GM18508 (cell line): ENCODE measurements around the gene PPP1R12A.
"Not testable (repeated sequence)": the region's sequence is repeated elsewhere in the genome, so short reads cannot be mapped to it uniquely, and the experiment has no call there.

Experiments
- ATAC-seq: cut with Tn5 transposase; IDR thresholded peaks from one replicate; pipeline ENCODE4 v1.9.1; 2021; ENCODE audit warnings: moderate number of reproducible peaks; ENCODE audit not compliant: insufficient read depth, unreplicated experiment

Gene PPP1R12A

GRCh38 chr12:79847417-79847816 lies 87.5 kb downstream of the PPP1R12A start:
- no peak for ATAC-seq

GRCh38 chr12:79844693-79845092 lies 90.2 kb downstream of the PPP1R12A start:
- no peak for ATAC-seq

GRCh38 chr12:79843978-79844377 lies 90.9 kb downstream of the PPP1R12A start:
- ATAC-seq: no peak

GRCh38 chr12:79842630-79843029 lies 92.3 kb downstream of the PPP1R12A start:
- ATAC-seq: no peak

- no peak for ATAC-seq
Measured at GRCh38 chr12:79841878-79842265, 93.0 kb downstream of the PPP1R12A start.

GRCh38 chr12:79841248-79841877 lies 93.5 kb downstream of the PPP1R12A start:
- no peak for ATAC-seq

GRCh38 chr12:79838359-79838758 lies 96.5 kb downstream of the PPP1R12A start:
- ATAC-seq: no peak

- no peak for ATAC-seq
Measured at GRCh38 chr12:79837575-79837974, 97.3 kb downstream of the PPP1R12A start.

GRCh38 chr12:79835377-79835843 lies 99.5 kb downstream of the PPP1R12A start:
- no peak for ATAC-seq

GRCh38 chr12:79834712-79835376 lies 100.1 kb downstream of the PPP1R12A start:
- no peak for ATAC-seq

GRCh38 chr12:79830440-79830839 lies 104.5 kb downstream of the PPP1R12A start:
- ATAC-seq: no peak

- ATAC-seq: no peak
Measured at GRCh38 chr12:79828924-79829323, 106.0 kb downstream of the PPP1R12A start.

GRCh38 chr12:79827484-79827883 lies 107.4 kb downstream of the PPP1R12A start:
- no peak for ATAC-seq

- ATAC-seq: no peak
Measured at GRCh38 chr12:79826267-79827128, 108.4 kb downstream of the PPP1R12A start.

GRCh38 chr12:79822475-79822874 lies 112.4 kb downstream of the PPP1R12A start:
- ATAC-seq: no peak

- ATAC-seq: no peak
Measured at GRCh38 chr12:79818856-79819255, 116.0 kb downstream of the PPP1R12A start.

GRCh38 chr12:79784366-79785065 lies 150.4 kb downstream of the PPP1R12A start:
- ATAC-seq: not testable (repeated sequence)

- ATAC-seq: no peak
Measured at GRCh38 chr12:79782172-79782900, 152.6 kb downstream of the PPP1R12A start.

GRCh38 chr12:79778802-79779448 lies 156.0 kb downstream of the PPP1R12A start:
- no peak for ATAC-seq
